Measurements from ENCODE around the gene HBE1. TPM values are rescaled to one million over a fixed set of nuclear protein-coding genes. Genes with fewer than 3 reads are reported as not detected.
"Not testable (repeated sequence)": the region's sequence is repeated elsewhere in the genome, so short reads cannot be mapped to it uniquely, and the experiment has no call there.

HBE1 gene
- total RNA-seq = not detected

DNA sequence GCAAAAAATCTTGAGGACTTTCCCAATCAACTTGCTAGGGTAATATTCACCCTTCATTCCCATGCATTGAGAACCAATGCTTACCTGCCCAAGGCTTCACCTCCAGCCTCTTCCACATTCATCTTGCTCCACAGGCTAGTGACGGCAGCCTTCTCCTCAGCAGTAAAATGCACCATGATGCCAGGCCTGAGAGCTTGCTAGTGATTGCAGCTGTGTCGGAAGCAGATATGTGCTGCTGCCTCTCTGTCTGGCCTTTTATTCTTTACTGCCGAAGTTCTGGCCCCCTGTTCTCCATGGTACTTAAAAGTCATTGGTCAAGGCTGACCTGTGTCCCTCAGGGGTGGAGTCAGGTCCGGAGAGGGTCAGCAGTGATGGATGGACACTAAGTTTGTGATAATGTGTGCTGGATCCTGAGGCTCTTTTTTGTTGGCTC lies at the start of gene HBE1:
TSS of gene HBE1 (minus strand) at position 231 of the 433 bp plus-strand sequence. CDS start at position 176, 55 bp downstream.
- Mint-ChIP-seq H3K27me3 (peaks cover 5% of the 10 kb centered on the region), H3K4me3 (no peak within 1 kb of the TSS), H3K4me1 (no peaks in the 10 kb centered on the region), H3K27ac (no peak within 1 kb of the TSS), H3K36me3 (no peaks in the 10 kb centered on the region), H3K9me3 (no peaks in the 10 kb centered on the region)
- no peak for DNase-seq

DNA sequence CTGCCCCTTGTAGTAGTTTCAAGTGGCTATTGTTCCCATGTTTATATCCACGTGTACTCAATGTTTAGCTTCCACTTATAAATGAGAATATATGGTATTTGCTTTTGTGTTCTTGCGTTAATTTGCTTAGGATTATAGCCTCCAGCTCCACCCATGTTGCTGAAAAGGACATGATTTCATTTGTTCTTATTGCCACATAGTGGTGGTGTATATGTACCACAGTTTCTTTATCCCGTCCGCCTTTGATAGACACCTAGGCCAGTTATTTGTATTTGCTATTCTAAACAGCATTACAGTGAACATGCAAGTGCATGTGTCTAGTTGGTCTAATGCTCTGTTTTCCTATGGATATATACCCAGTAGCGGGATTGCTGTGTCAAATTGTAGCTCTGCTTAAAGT lies 47.5 kb upstream of the HBE1 start:
- Mint-ChIP-seq H3K4me3 (no peak overlapping the region), H3K27ac (no peak overlapping the region), H3K9me3 (peaks cover 1% of the 10 kb centered on the region), H3K4me1 (no peaks in the 10 kb centered on the region), H3K27me3 (peaks cover 4% of the 10 kb centered on the region), H3K36me3 (no peaks in the 10 kb centered on the region)
- no peak for DNase-seq

DNA sequence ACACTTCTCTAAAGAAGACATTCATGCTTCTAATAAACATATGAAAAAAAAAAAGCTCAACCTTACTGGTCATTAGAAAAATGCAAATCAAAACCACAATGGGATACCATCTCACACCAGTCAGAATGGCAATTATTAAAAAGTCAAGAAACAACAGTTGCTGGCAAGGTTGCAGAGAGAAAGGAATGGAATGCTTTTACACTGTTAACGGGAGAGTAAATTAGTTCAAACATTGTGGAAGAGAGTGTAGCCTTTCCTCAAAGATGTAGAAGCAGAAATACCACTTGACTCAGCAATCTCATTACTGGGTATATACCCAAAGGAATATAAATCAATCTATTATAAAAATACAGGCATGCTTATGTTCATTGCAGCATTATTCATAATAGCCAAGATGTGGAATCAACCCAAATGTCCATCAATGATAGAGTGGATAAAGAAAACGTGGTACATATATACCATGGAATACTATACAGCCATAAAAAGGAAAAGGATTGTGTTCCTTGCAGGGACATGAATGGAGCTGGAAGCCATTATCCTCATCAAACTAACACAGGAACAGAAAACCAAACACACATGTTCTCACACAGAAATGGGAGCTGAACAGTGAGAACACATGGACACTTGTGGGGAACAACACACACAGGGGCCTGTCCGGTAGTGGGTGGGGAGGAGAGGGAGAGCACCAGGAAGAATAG lies 43.7 kb upstream of the HBE1 start:
- H3K4me3 Mint-ChIP-seq, H3K9me3 Mint-ChIP-seq, H3K27ac Mint-ChIP-seq, H3K27me3 Mint-ChIP-seq, H3K4me1 Mint-ChIP-seq, DNase-seq, H3K36me3 Mint-ChIP-seq: not testable (repeated sequence)

DNA sequence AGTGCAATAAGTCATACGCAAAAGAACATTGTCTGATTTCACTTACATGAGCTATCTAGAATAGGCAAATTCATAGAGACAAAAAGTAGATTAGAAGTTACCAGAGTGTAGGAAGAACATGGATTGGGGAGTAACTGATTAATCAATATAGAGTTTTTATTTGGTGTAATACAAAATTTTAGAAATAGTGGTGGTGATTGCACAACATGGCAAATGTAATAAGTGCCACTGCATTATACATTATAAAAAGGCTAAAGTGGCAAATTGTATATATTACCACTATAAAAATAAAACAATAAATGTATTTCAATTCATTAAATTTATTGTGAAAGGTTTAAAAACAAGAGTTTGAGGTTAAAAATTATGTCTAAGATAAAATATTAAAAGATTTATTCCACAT lies 40.7 kb upstream of the HBE1 start:
- Mint-ChIP-seq H3K4me3 (no peak overlapping the region), H3K27me3 (no peaks in the 10 kb centered on the region), H3K4me1 (no peaks in the 10 kb centered on the region), H3K36me3 (no peaks in the 10 kb centered on the region), H3K27ac (no peak overlapping the region), H3K9me3 (peaks cover 1% of the 10 kb centered on the region)
- DNase-seq = no peak

DNA sequence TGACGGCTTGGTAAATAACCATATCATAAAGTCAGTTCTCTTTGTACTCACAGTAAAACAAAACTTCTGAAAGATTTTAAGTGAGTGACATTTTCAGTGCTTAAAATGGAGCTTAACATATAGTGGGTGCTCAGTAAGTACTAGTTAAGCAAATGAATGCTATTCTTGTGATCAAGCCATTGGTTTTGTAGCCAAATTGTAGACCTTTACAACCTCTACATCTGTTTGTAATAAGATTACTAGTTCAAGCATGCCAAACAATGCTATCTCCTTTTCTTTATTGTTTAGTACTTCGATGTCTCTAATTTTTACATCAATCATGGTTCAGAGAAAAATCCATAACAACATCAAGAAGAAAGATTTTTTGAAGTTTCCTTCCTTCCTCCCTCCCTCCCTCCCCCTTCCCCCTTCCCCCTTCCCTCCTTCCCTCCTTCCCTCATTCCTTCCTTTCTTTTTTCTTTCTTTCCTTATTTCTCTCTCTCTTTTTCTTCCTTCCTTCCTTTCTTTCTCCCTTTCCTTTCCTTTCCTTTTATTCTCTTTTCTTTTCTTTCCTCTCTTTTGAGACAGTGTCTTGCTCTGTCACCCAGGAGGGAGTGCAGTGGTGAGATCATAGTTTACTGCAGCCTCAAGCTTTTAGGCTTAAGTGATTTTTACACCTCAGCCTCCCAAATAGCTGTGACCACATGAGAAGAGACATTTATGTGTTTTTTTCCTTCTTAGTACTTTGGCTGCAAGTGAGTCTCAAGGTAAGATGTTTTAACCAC lies 37.7 kb upstream of the HBE1 start:
- Mint-ChIP-seq H3K9me3 (no peaks in the 10 kb centered on the region), H3K36me3 (no peaks in the 10 kb centered on the region), H3K27me3 (no peaks in the 10 kb centered on the region), H3K4me1 (no peaks in the 10 kb centered on the region), H3K4me3 (no peak overlapping the region), H3K27ac (no peak overlapping the region)
- no peak for DNase-seq

DNA sequence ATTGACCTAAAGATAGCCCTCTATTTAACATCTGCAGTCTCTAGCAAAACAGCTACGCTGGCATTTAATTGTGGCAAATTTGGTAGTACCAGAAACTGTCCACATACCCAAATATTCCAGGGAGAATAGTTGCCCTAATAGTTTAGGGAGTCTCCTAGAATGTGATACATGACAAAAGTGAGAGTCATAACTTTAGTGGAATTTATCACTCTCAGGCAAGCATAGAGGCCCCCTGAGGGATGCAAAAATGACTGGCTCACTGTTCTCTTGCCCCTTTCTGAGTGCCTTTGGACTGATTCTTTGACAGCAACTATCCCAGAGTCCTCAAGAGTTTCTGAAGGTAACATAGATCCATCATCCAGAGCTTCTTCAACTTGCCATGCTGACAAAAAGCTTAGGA lies 34.3 kb upstream of the HBE1 start:
- no peak for DNase-seq
- Mint-ChIP-seq H3K27ac (no peak overlapping the region), H3K27me3 (peaks cover 4% of the 10 kb centered on the region), H3K4me3 (no peak overlapping the region), H3K36me3 (no peaks in the 10 kb centered on the region), H3K9me3 (no peaks in the 10 kb centered on the region), H3K4me1 (no peaks in the 10 kb centered on the region)

DNA sequence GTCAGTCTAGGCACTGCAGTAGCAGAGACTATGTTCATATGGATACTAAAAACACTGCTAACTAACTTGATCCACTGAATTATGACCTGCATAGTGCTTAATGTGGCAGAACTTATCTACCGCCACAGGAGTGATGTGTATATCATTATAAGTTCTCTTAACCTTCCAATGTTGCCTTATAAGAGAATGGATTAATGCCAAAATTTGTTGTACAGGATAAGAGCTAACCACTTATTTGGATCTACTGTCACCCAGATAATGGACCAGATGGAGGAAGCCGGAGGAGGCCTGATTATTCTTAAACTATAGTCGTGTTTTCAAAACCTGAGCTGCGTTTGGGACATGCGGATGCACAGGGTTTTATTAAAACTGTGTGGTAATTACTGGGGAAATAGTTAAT lies 33.9 kb upstream of the HBE1 start:
- Mint-ChIP-seq H3K36me3 (no peaks in the 10 kb centered on the region), H3K4me1 (no peaks in the 10 kb centered on the region), H3K4me3 (no peak overlapping the region), H3K27me3 (peaks cover 4% of the 10 kb centered on the region), H3K27ac (no peak overlapping the region), H3K9me3 (no peaks in the 10 kb centered on the region)
- DNase-seq = no peak

DNA sequence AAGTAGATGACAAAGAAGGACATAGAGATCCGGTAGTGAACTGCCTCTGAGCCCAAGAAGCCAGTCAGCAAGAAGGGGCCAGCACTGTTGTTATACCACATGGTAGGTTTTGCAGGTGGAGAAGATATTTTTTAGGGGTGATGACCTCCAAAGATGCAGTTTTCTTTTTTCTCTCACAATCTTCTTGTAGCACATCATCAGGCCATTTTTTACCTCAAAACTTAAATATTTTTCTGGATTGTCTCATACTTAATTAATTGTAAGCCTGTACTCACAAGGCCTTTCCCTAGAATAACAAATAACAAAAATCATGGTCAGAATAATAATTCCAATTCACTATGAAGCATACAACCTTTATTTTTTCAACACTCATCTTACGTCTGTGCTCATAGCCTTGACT lies 32.1 kb upstream of the HBE1 start, which contains the start of gene OR51B4:
TSS of gene OR51B4 (minus strand) at position 101 of the 400 bp plus-strand sequence. CDS start at position 101, 0 bp downstream.
- Mint-ChIP-seq H3K4me3 (no peak within 1 kb of the TSS), H3K4me1 (no peaks in the 10 kb centered on the region), H3K27me3 (peaks cover 4% of the 10 kb centered on the region), H3K36me3 (no peaks in the 10 kb centered on the region), H3K27ac (no peak within 1 kb of the TSS), H3K9me3 (no peaks in the 10 kb centered on the region)
- DNase-seq = no peak

DNA sequence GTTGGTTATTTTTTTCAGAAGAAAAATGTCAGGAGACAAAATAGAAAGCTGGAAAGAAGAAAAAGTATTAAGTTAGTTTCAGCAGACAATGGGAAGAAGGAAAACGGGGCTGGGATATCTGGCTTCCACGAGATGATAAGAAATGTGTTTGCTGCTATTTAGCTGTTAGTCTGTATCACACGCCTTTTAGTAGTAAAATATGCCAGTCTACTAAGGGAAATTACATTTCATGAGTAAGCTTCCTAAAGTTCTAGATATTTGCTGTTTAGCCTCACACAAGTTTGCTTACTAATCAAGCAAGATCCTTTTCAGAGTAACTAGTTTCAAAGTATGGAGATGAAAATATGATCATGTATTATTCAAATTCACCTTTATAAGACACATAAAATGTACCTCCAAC lies 30.5 kb upstream of the HBE1 start:
- Mint-ChIP-seq H3K36me3 (no peaks in the 10 kb centered on the region), H3K4me1 (no peaks in the 10 kb centered on the region), H3K27ac (no peak overlapping the region), H3K4me3 (no peak overlapping the region), H3K9me3 (no peaks in the 10 kb centered on the region), H3K27me3 (peaks cover 4% of the 10 kb centered on the region)
- no peak for DNase-seq

DNA sequence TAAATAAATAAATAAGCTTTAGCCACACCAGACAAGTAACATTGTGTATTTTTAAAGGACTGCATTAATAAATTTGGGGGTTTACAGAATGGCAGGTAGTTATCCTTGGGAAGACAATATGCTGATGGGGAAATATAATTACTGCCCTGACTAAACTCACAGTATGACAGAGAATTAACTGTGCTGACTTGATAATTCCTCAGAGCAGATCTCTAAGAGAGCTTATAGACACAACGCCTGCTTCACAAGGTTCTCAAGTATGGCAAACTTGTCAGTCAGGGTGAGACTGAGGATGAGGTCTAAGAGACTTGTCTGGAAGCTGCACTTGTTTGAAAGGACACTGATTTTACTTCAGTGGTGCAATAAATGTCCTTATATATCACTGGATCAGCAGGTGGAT lies 28.7 kb upstream of the HBE1 start:
- Mint-ChIP-seq H3K9me3 (no peaks in the 10 kb centered on the region), H3K4me3 (no peak overlapping the region), H3K36me3 (no peaks in the 10 kb centered on the region), H3K4me1 (no peaks in the 10 kb centered on the region), H3K27me3 (peaks cover 4% of the 10 kb centered on the region), H3K27ac (no peak overlapping the region)
- no peak for DNase-seq

DNA sequence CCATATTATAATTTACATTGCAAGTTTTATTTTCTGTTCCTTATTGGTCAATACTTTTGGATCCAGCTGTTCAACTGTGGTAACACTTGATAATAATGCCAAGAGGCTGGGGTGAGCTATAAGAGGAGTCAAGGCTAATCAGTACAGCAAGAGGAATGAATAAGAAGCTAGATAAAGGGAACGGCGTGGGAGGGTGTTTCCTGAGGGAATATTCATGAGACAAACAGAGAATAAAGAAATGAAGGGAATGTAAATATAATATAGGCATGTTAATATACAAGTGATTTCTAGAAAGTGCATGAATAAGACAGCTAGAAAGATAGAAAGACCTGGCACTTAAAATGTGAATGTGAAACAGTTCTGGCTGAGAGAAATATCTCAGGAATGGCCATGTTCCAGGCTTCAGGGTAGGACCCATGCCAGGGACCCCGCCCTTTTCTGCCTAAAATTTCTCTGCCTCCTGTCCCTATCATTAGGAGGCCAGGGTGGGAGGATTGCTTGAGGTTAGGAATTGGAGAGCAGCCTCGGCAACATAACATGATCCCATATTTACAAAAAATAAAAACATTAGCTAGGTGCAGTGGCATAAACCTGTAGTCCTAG lies 28.1 kb upstream of the HBE1 start:
- Mint-ChIP-seq H3K9me3 (no peaks in the 10 kb centered on the region), H3K36me3 (no peaks in the 10 kb centered on the region), H3K4me1 (no peaks in the 10 kb centered on the region), H3K4me3 (no peak overlapping the region), H3K27ac (no peak overlapping the region), H3K27me3 (peaks cover 4% of the 10 kb centered on the region)
- no peak for DNase-seq

DNA sequence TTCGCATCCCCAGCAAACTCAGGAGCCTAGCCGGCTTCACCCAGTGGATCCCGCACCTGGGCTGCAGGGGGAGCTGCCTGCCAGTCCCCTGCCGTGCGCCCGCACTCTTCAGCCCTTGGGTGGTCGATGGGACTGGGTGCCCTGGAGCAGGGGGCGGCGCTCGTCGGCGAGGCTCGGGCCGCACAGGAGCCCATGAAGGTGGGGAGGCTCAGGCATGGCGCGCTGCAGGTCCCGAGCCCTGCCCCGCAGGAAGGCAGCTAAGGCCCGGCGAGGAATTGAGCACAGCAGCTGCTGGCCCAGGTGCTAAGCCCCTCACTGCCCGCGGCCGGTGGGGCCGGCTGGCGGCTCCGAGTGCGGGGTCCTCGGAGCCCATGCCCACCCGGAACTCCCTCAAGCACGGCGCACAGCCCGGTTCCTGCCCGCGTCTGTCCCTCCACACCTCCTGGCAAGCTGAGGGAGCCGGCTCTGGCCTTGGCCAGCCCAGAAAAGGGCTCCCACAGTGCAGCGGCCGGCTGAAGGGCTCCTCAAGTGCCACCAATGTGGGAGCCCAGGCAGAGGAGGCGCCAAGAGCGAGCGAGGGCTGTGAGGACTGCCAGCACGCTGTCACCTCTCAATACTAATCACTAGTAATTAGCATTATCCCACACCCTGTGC lies 24.7 kb upstream of the HBE1 start:
- H3K9me3 Mint-ChIP-seq = not testable (repeated sequence)

DNA sequence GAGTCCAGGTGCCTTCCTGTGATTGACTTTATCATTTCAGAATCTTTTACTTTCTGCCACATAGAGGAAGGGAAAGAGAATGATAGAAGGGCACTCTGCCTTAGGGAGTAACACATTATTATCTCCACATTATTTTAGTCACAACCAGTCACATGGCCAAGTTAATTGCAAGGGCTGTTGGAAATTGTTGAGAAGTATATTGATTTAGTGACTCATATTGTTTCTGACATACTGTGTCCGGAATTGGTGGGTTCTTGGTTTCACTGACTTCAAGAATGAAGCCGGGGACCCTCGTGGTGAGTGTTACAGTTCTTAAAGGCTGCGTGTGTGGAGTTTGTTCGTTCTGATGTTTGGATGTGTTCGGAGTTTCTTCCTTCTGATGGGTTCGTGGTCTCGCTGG lies 23.3 kb upstream of the HBE1 start:
- no peak for DNase-seq
- H3K36me3 Mint-ChIP-seq = no peaks in the 10 kb centered on the region
- no peak overlapping the region for H3K27ac Mint-ChIP-seq
- no peaks in the 10 kb centered on the region for H3K9me3 Mint-ChIP-seq
- no peaks in the 10 kb centered on the region for H3K4me1 Mint-ChIP-seq
- no peak overlapping the region for H3K4me3 Mint-ChIP-seq
- H3K27me3 Mint-ChIP-seq = no peaks in the 10 kb centered on the region

More for the DNA sequence above, 24.7 kb upstream of the HBE1 start:
- not testable (repeated sequence) for H3K36me3 Mint-ChIP-seq, H3K27ac Mint-ChIP-seq, DNase-seq, H3K4me3 Mint-ChIP-seq, H3K27me3 Mint-ChIP-seq, H3K4me1 Mint-ChIP-seq

DNA sequence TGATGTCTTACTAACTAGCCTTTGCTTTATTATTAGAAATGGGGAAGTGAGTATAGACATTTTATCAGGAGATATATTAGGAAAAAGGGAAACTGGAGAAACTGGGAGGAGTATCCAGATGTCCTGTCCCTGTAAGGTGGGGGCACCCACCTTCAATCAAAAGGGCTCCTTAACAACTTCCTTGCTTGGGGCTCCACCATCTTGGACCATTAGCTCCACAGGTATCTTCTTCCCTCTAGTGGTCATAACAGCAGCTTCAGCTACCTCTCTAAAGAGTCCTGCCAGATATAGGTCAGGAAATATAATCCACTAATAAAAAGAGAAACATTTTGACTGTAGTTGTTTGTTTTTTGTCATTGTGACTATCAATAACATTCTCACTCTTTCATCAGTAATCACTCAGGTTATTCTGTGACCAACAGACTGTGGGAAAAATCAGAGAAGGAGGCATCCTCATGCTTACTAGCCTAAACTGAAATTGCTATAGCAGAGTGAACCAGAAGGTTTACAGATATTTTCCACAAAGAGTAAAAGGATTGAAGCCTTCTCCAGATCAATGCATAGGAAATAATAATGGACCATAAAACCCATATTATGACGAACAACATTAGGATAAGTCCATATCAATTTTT lies 21.6 kb upstream of the HBE1 start:
- Mint-ChIP-seq H3K36me3 (no peaks in the 10 kb centered on the region), H3K27me3 (no peaks in the 10 kb centered on the region), H3K9me3 (no peaks in the 10 kb centered on the region), H3K4me1 (no peaks in the 10 kb centered on the region), H3K27ac (no peak overlapping the region), H3K4me3 (no peak overlapping the region)
- DNase-seq = no peak

DNA sequence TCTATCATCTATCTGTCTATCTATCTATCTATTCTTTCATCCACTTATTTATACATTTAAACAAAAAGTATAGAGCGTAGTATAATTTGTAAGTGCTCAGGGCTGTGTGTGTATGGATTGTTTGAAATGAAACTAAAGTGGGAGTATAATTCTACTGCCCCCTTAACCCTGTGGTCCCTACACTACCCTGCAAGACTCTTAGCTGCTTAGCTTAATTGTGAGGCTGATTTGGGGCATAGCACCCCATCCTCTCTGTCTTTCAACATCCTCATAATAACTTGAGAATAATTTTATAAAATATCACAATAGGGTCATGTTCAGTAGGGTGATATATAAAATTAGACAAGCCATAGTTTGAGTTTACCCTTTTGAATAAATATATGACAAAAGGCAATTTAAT lies 20.4 kb upstream of the HBE1 start:
- Mint-ChIP-seq H3K4me3 (no peak overlapping the region), H3K36me3 (no peaks in the 10 kb centered on the region), H3K9me3 (no peaks in the 10 kb centered on the region), H3K27ac (no peak overlapping the region), H3K4me1 (no peaks in the 10 kb centered on the region), H3K27me3 (no peaks in the 10 kb centered on the region)
- no peak for DNase-seq

All from activated naive CD8-positive, alpha-beta T cell treated with anti-CD3 and anti-CD28 coated beads for 36 hours (primary cell).